Activated T-cell treated with anti-CD3 and anti-CD28 coated beads, Interleukin-2, amount 50 U/mL, for 1 hour (primary cell): ENCODE results near the gene ATXN1.
"Not testable (repeated sequence)": the region's sequence is repeated elsewhere in the genome, so short reads cannot be mapped to it uniquely, and the experiment has no call there.

Experiments used
- DNase-seq: peaks from one replicate; pipeline ENCODE4 v3.0.0-alpha.2; 2020

Gene ATXN1

GRCh38 chr6:16291739-16292138 lies 469.5 kb downstream of the ATXN1 start:
- no peak for DNase-seq

- DNase-seq = no peak
Observed at GRCh38 chr6:16288163-16288562, 473.1 kb downstream of the ATXN1 start.

- DNase-seq = no peak
Observed at GRCh38 chr6:16286151-16286522, 475.1 kb downstream of the ATXN1 start.

- no peak for DNase-seq
Observed at GRCh38 chr6:16285467-16286150, 475.7 kb downstream of the ATXN1 start.

GRCh38 chr6:16284472-16284871 lies 476.8 kb downstream of the ATXN1 start:
- no peak for DNase-seq

GRCh38 chr6:16282370-16282769 lies 478.9 kb downstream of the ATXN1 start:
- no peak for DNase-seq

- DNase-seq = no peak
Observed at GRCh38 chr6:16279243-16279642, 482.0 kb downstream of the ATXN1 start.

GRCh38 chr6:16278750-16279149 lies 482.5 kb downstream of the ATXN1 start:
- no peak for DNase-seq

- DNase-seq = no peak
Observed at GRCh38 chr6:16278048-16278724, 483.1 kb downstream of the ATXN1 start.

- no peak for DNase-seq
Observed at GRCh38 chr6:16277101-16277981, 483.9 kb downstream of the ATXN1 start.

GRCh38 chr6:16274885-16275589 lies 486.2 kb downstream of the ATXN1 start:
- no peak for DNase-seq

GRCh38 chr6:16274483-16274882 lies 486.8 kb downstream of the ATXN1 start:
- DNase-seq = no peak

- no peak for DNase-seq
Observed at GRCh38 chr6:16273256-16273655, 488.0 kb downstream of the ATXN1 start.

- DNase-seq = no peak
Observed at GRCh38 chr6:16272201-16272600, 489.1 kb downstream of the ATXN1 start.

- no peak for DNase-seq
Observed at GRCh38 chr6:16271428-16271827, 489.8 kb downstream of the ATXN1 start.

GRCh38 chr6:16270178-16270794 lies 491.0 kb downstream of the ATXN1 start:
- no peak for DNase-seq

GRCh38 chr6:16269442-16270070 lies 491.7 kb downstream of the ATXN1 start:
- DNase-seq = not testable (repeated sequence)

GRCh38 chr6:16267428-16268263 lies 493.6 kb downstream of the ATXN1 start:
- no peak for DNase-seq

- no peak for DNase-seq
Observed at GRCh38 chr6:16265351-16266341, 495.6 kb downstream of the ATXN1 start.

- DNase-seq = no peak
Observed at GRCh38 chr6:16264785-16265184, 496.5 kb downstream of the ATXN1 start.
